NCI-H146 treated with DMSO at 0.1 percent for 48 hours (cell line): Measurements from ENCODE around the gene CAMK1D.
"Not testable (repeated sequence)": the region's sequence is repeated elsewhere in the genome, so short reads cannot be mapped to it uniquely, and the experiment has no call there.

ENCODE experiments used
- DNase-seq: peaks from one replicate; lab custom pipeline; 2025; ENCODE audit not compliant: unreplicated experiment; lab: John Stamatoyannopoulos, UW

Gene CAMK1D

GRCh38 chr10:12710594-12711349, 361.4 kb downstream of the CAMK1D start:
- DNase-seq: peak; percentile 94

GRCh38 chr10:12711350-12711708, 362.0 kb downstream of the CAMK1D start:
- DNase-seq: no peak

DNA sequence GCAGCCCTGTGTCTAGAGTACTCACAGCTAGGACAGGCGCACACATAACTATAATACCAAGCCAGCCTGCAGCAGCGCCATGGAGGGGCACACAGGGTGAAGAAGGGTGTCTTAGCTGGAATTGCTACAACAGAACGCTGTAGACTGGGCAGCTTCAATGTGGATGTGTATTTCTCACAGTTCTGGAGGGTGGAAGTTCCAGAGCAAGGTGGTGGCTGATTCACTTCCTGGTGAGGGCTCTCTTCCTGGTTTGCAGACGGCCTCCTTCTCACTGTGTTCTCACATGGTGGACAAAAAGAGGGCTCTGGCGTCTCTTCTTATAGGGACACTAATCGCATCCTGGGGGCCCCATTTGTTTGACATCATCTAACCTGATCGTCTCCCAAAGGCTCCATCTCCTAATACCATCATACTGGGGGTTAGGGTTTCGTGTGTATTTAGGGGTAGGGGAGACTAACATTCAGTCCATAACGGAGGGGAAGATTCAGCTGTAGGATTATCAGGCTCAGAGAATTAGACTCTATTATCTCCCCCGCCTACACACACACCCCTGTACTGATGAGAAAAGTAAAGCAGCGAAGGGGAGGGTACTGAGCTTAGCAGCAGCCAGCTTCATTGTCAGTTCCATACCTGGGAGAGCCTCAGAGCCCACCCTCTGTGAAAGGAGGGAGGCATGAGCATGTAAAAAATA, 363.1 kb downstream of the CAMK1D start:
- no peak for DNase-seq

DNA sequence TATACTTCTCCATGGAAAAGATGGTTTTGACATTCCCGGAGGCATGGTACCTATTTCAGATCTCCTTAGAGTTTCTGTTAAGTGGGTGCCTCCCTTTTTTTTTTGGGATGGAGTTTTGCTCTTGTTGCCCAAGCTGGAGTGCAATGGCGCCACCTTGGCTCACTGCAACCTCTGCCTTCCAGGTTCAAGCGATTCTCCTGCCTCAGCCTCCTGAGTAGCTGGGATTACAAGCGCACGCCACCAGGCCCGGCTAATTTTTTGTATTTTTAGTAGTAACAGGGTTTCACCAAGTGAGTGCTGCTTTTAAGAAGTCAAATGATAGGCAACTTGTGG, 363.6 kb downstream of the CAMK1D start:
- not testable (repeated sequence) for DNase-seq

GRCh38 chr10:12716042-12716441, 366.7 kb downstream of the CAMK1D start:
- DNase-seq: no peak

DNA sequence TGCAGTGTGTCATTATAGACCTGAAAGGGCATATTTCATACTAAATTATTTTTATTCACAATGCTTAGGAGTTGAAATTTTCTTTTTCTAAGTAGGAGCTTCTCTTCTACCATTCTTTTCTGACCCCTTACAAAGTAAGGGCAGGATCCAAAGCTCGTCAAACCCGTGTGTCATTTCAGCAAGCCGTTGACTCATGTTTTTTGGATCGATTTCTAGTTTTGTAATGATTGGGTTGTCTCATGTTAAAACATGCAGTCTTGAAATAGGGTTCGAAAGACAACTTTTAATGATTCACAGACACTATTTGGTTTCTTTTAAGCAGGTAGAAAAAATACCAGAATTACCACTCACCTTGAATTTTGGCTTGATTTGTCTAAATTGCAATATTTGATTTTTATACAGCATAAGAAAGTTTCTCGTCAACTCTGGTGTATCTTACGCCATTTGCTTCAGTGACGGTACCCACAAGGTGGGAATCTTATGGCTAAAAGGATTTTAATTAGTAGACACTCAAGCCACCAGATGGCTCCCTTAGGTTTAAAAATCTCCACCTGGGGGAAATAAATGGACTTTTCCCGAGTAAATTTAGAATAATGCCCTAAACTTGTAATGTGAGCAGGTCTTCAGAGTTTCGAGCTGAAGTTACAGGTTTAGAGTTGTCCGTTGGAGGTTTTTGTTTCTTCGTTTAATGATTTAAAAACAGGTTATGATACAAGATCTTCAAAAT, 368.8 kb downstream of the CAMK1D start:
- DNase-seq: no peak

DNA sequence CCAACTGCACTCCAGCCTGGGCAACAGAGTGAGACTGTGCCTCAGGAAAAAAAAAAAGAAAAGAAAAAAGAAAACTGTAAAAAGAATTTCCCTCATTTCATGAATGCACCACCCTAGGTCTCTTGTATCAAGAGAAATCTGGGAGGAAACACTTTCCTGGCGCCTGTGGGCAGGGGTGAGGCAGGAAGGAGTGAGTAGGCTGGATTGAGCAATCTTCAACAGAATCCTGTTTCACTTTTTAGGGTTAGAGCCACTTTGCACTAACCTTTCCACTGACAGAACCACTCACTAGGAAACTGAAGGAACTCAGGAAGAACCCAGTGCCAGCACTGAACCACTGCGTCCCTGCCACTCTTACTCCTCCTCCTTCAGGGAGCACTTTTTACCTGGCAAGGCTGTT, 370.0 kb downstream of the CAMK1D start:
- no peak for DNase-seq

- peak; percentile 94 for DNase-seq
Measured at GRCh38 chr10:12720217-12720981, 371.1 kb downstream of the CAMK1D start.

DNA sequence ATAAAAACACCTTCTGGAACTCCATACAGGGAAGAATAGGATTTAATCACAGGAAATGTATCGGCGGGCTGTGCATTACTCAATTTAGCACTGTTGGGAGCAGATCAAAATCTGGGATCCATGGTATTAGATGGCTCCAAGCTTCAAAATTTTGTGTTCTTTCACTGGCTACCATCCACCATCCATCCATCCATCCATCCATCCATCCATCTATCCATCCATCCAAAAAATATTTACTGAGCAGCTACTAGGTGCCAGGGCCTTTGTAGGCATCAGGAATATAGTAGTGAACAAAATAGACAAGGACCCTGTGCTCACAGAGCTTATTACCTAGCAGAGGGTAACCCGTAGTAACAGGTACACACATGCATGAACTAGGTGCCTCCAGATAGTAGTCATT, 372.0 kb downstream of the CAMK1D start:
- no peak for DNase-seq

DNA sequence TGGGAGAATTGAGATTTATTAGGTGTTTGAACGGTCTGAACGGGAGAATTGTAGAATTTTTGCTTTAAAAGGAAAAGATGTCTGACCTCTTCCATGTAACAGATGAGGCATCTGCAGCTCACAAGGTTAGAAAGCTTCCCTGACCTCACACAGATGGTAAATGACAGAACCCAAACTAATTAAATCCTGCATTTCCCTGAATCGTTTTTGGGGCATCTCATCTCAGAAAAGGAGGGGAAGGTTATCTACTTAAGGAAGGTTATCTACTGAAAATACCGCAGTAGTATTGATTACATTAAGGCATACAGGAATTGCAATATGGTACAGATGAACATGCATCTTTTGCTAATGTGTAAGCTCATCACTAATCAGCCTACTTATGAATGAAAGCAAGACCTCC, 373.9 kb downstream of the CAMK1D start:
- DNase-seq: no peak

DNA sequence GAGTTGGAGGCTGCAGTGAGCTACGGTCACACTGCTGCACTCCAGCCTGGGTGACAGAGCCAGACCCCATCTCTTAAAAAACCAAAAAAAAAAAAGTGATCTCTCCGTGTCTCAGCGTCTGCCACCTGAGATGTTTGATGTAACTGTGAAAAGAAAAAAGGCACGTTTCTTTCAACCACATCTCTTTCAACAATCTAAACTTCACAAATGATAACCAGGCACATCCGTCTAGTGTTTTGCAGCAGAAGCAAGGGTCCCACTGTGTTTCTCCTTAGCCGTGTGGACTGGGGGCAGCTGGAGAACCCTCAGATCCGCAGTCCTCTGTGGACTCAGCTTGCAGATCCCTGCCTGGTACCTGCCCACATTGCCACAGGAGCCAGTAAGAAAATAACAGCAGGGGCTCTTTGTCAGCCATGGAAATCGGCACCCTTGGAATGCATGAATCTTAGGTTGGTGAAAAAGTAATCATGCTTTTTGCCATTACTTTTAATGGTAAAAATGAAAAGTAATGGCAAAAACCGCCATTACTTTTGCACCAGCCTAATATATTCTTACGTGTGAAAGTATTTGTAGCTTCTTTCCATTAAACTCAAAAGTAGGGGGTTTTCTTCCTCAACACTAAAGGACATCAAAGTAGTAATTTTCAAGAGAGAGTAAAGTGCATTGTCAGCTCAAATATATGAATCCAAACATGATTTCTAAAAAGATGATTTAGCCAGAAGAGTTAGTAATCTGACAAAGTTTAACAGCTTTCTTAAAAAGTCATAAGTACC, 375.6 kb downstream of the CAMK1D start:
- DNase-seq: no peak

DNA sequence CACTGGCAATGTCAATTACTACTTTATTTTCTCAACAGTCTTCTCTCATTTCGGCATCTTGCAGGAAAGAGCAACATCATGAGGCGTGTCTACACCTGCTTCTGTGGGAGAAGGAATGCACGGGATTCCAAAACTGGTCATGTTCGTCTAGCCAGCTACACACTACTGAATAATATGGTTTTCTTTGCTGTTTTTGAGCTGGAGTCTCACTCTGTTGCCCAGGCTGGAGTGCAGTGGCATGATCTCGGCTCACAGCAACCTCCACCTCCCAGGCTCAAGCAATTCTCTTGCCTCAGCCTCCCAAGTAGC, 376.2 kb downstream of the CAMK1D start:
- DNase-seq: not testable (repeated sequence)

DNA sequence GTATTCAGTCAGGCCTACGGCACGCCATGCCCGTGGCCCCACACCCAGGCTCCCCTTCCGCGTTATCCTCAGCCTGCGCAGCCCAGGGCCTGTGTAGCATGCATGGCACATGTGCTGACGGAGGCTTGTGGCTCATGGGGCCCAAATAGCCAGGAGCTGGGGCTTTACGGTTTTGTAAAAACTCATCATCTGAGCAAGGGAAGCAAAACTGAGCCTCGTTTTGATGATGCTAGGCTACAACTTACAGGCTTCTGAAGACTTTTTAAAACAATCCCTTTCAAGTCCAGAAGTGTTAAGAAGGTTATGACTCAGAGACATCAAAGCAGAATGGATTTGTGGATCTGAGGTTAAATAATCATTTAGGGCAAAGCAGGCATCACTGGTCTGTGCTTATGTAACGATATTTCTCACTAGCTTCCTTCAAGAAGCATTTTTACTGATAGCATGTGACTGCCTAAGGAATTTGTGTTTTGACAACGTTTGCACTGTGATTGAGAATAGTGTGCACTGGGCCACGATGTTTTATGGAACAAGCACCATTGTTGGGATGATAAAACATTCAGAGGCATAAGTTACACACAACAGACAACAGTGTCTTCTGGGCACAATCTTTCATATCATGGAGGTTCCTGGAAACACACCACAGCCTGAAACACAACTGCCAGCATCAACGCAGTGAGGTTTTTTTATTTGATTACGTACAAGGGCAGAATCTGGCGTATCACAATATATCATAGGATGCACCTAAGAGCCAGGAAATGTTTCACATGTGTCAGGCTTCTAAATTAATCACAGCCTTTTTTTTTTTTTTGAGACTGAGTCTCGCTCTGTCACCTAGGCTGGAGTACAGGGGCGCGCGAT, 377.9 kb downstream of the CAMK1D start:
- DNase-seq: no peak

- no peak for DNase-seq
Measured at GRCh38 chr10:12727832-12728215, 378.5 kb downstream of the CAMK1D start.

DNA sequence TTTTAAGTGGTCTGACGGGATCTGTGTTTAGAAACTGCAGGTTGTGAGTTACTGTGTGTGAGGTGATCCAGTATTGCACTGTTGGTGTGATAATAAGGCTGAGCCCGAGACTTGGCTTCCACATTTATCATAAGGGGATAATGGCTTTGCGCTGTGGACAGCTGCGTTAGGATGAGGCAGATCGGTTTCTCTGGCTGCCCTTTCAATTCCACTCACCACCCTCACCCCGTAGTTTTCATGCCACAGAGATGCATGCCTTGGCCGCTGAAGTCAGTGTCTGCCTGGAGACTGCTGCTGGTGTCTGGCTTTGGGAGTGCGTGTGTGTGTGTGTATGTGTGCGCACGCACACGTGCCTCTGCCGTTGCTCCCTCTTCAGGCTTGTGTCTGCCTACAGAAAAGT, 379.1 kb downstream of the CAMK1D start:
- no peak for DNase-seq

- no peak for DNase-seq
Measured at GRCh38 chr10:12729885-12730284, 380.5 kb downstream of the CAMK1D start.

DNA sequence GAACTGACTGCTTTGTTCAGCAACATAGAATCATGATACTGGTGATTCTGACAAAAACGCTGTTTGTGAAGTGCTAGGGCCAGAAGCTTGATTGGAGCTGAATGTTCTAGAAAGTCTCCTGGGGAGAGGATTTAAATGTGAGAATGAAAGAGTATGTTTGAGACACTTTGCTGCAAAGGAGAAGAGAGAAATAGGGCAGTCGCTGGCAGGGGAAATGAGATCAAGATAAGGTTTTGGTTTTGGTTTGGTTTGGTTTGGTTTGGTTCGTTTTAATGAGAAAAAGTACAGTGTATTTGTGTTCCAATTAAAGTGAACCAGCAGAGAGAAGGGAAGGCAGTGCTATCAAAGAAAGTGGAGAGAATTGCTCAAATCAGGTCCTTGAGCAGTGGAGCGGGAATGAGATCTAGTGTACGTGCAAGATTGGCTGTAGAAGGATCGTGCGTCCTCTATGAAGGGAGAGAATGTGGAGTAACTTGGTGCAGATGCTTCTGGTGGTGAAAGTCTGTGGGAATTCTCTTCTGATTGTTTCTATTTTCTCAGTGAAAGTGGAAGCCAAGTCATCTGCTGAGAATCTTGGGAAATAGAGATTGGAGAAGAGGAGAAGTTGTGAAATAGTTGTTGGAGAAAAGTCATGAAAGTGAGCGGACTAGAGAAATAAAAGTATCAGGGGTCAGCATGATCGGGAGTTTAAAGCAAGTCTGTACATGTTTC, 381.6 kb downstream of the CAMK1D start:
- DNase-seq: no peak

GRCh38 chr10:12733271-12733670, 383.9 kb downstream of the CAMK1D start:
- peak; percentile 89 for DNase-seq

- DNase-seq: no peak
Measured at GRCh38 chr10:12735843-12736462, 386.6 kb downstream of the CAMK1D start.
